ENCODE data around the gene RAP1GAP.

The RAP1GAP gene

GRCh38 chr1:21663248-21663950, 5.8 kb downstream of the RAP1GAP start:
- no peak for DNase-seq (ENCODE audit: low read depth in 3 of 3, low spot score in 1 of 3)

- no peak for DNase-seq (ENCODE audit: low read depth in 3 of 3, low spot score in 1 of 3)
These were observed 6.5 kb downstream of the RAP1GAP start for GRCh38 chr1:21662426-21663247.

DNA sequence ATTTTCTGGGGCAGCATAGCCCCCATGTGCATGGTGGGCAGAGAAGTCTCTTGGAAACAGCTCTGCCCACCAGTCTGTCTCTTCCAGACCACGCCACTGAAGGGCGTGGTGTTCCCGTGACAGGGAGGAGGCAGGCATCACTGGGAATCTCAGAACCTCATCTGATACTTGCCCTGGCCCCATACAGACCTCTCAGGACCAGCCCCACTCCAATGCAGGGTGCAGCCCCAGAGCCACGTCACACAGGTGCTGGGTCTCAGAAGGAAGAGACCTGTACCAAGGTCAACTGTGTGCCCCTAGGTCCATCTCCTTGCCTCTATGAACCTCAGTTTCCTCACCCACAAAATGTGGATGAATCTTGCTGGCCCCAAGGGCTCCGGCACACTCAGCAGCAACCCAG, 7.3 kb downstream of the RAP1GAP start:
- no peak for DNase-seq (ENCODE audit: low read depth in 3 of 3, low spot score in 1 of 3)

DNA sequence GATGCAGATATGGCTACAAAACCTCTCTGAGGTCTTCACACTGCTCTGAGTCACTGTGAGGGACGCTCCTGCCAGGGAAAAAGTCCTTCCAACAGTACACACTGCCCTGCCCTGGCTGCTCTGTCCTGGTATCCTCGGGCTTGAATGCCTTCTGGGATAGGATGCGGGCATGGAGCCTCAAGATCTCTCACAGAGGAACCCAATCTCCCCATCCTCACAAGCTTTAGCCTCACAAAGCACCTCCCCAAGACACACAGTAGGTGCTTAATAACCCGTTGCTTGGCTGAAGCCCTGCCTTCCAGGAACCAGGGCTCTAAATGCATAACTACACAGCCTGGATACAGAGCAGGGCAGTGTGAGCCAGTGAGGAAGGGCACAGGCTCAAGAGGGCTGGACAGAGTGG, 9.2 kb downstream of the RAP1GAP start:
- no peak for DNase-seq (ENCODE audit: low read depth in 3 of 3, low spot score in 1 of 3)

- DNase-seq (ENCODE audit: low read depth in 3 of 3, low spot score in 1 of 3): peak; percentile 55 to 77 (median 59)
These were observed 9.8 kb downstream of the RAP1GAP start for GRCh38 chr1:21659099-21659923.

DNA sequence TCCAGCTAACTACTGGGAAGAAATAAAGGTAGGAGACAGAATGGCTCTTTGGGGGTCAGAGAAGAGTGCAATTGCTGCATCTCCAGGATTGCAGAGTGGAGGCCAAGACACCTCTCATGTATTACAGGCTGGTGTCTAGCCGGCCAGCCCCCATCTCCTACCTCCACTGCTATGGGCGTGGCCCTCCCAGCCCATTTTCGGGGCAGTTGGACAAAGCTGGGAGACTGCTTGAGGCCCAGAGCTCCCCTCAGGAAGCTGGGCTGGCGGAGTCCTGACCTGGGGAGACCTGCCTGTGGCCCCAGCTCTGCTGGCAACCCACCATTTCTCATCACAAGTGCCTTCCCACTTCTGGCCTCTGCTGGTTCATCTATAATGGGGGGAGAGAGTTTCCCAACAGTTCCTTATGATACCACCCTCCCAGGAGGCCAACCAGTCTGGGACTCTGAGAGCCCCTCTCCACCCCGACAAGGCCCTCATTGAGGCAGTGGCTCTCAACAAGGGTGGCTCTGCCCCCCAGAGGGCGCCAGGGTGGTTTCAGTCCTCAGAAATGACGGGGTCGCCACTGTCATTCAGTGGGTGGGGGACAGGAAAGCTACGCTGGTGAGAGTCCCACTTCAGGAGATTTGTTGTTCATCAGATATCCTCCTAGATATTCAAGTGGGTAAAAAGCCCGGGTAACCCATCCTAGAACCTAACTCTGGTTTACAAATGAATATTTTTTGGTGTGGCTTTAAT, 11.5 kb downstream of the RAP1GAP start:
- no peak for DNase-seq (ENCODE audit: low read depth in 3 of 3, low spot score in 1 of 3)

DNA sequence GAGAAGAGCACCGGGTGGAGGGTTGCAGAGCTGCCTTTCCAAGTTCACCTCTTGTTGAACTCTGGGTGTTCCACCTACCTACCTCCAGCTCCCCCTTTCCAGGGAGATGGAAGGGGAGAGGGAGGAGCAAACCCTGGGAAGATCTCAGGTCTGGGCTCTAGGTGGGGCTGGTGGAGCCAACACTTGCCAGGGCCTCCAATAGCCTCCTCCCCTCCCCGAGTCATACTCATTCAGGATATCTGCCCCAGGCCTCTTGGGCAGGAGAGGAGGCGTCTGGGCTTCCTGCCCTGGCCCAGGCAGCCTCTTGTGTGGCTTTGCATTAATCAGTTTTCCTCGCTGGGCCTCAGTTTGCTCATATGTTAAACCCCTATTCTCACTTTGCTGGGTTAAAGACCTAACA, 13.4 kb downstream of the RAP1GAP start:
- DNase-seq (ENCODE audit: low read depth in 3 of 3, low spot score in 1 of 3): no peak

- no peak for DNase-seq (ENCODE audit: low read depth in 3 of 3, low spot score in 1 of 3)
These were observed 13.9 kb downstream of the RAP1GAP start for GRCh38 chr1:21655259-21655658.

DNA sequence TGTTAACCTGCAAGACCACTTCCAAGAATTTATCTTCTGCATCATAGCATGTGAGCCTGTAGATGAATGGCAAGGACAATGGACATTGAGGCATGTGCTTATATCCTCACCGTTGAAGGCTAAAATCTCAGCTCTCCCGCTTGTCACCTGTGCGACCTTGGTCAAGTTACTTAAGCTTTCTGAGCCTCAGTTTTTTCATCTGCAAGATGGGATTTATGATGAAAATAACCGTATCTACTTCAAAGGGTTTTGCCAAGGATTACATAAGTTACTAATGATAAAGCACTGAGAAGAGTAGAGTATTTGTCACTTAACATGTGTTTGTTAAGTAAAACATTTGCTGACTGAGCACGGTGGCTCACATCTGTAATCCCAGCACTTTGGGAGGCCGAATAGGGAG, 14.9 kb downstream of the RAP1GAP start:
- no peak for DNase-seq (ENCODE audit: low read depth in 3 of 3, low spot score in 1 of 3)

- no peak for DNase-seq (ENCODE audit: low read depth in 3 of 3, low spot score in 1 of 3)
These were observed 15.4 kb downstream of the RAP1GAP start for GRCh38 chr1:21653744-21654100.

GRCh38 chr1:21652937-21653743, 16.0 kb downstream of the RAP1GAP start:
- no peak for DNase-seq (ENCODE audit: low read depth in 3 of 3, low spot score in 1 of 3)

GRCh38 chr1:21652101-21652936, 16.8 kb downstream of the RAP1GAP start:
- DNase-seq (ENCODE audit: low read depth in 3 of 3, low spot score in 1 of 3): no peak

DNA sequence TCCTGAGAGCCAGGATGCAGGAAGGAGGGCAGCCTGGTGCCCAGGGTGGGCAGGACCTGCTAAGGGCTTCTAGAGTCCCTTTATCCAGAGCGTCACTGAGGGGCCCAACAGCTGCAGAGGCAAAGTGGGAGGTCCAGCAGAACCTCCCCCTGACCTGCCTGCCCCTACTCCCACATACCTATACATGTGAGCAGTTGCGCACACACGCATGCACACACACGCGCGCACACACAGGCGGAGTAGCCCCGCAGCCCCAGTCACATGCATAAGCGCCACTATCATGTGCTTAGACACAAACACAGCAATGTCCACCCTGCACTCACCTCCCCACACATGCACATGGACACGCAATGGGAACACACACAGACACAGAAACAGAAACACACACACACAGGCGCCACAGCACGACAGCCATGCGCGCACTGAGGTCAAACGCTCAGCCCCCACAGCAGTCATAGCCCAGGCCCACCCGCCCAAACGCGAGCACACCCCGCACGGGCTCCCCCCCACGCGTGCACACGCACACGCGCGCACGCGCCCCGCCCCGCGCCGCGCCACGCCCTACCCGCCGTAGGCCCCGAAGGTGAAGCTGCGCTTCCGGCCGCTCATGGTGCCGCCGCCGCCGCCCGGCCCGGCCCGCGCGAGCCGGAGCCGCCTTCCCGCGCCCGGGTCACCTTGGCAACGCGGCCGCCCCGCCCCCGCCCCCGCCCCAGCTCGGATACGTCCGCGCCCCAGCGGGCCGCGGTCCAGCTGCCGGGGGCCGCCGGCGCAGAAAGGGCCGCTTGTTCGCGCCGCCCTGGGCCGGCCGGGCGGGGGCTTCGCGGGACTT, 17.7 kb downstream of the RAP1GAP start:
- DNase-seq (ENCODE audit: low read depth in 3 of 3, low spot score in 1 of 3): peak in 1 of 3 donors; percentile 25

GRCh38 chr1:21650400-21650799, 18.8 kb downstream of the RAP1GAP start:
- DNase-seq (ENCODE audit: low read depth in 3 of 3, low spot score in 1 of 3): no peak

DNA sequence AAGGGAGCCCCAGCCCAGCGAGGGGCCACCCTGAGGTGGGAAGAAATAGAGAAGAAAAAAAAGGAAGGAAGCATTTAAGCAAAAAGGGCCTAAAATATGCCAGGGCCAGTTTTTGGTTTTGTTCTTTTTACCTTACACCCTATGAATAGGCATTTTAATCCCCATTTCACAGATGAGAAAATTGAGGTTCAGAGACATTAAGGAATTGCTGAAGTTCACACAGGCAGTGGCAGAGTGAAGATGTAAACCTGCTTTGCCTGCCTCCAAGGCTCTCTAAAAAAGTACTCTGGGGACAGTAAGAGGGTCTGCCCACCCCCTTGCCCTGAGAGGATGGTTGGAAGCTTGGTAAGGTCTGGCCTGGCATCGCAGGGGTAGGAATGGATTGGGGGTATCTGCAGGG, 19.8 kb downstream of the RAP1GAP start:
- no peak for DNase-seq (ENCODE audit: low read depth in 3 of 3, low spot score in 1 of 3)

GRCh38 chr1:21648791-21649190, 20.4 kb downstream of the RAP1GAP start:
- DNase-seq (ENCODE audit: low read depth in 3 of 3, low spot score in 1 of 3): no peak

- DNase-seq (ENCODE audit: low read depth in 3 of 3, low spot score in 1 of 3): no peak
These were observed 20.8 kb downstream of the RAP1GAP start for GRCh38 chr1:21648352-21648730.
